Osteoblast (primary cell): ENCODE data around the gene PEMT. TPM values are rescaled to one million over a fixed set of nuclear protein-coding genes. Genes with fewer than 3 reads are reported as not detected.
A peak's percentile ranks its signal among the peaks of the same experiment; 100 is the strongest.

Experiments used
- DNase-seq: peaks from one replicate; pipeline ENCODE4 v3.0.0; 2011; ENCODE audit warnings: low spot score, mixed read lengths; ENCODE audit not compliant: insufficient read length; ENCODE audit errors: missing footprints
- H2AFZ ChIP-seq: 2 replicates; pipeline ENCODE4 v1.6.0; 2011; ENCODE audit warnings: mild to moderate bottlenecking, low read length
- H3K27ac ChIP-seq: 2 replicates; pipeline ENCODE4 v1.5.1; 2011; ENCODE audit warnings: mild to moderate bottlenecking, low read depth, low read length, moderate library complexity
- H3K27me3 ChIP-seq: 2 replicates; pipeline ENCODE4 v1.6.0; 2012; ENCODE audit warnings: mild to moderate bottlenecking, control low read depth, inconsistent platforms, low read length, moderate library complexity; ENCODE audit not compliant: insufficient read depth
- H3K36me3 ChIP-seq: 2 replicates; pipeline ENCODE4 v1.5.1; 2011; ENCODE audit warnings: mild to moderate bottlenecking, low read length, control low read depth, moderate library complexity; ENCODE audit not compliant: insufficient read depth
- H3K4me1 ChIP-seq: 2 replicates; pipeline ENCODE4 v1.5.1; 2011; ENCODE audit warnings: mild to moderate bottlenecking, low read length, control low read depth, moderate library complexity; ENCODE audit not compliant: insufficient read depth
- H3K4me2 ChIP-seq: 2 replicates; pipeline ENCODE4 v1.6.0; 2011; ENCODE audit warnings: mild to moderate bottlenecking, low read length; ENCODE audit not compliant: insufficient read depth
- H3K4me3 ChIP-seq: fragments of 200-600 bp; sonication (generic); 3 replicates; pipeline ENCODE4 v1.5.1; 2012; ENCODE audit warnings: mild to moderate bottlenecking, low read length, inconsistent platforms; ENCODE audit not compliant: insufficient read depth
- H3K79me2 ChIP-seq: 2 replicates; pipeline ENCODE4 v1.6.0; 2012; ENCODE audit warnings: mild to moderate bottlenecking, low read length, control low read depth, inconsistent platforms; ENCODE audit not compliant: insufficient read depth
- H3K9me3 ChIP-seq: 2 replicates; pipeline ENCODE4 v1.5.1; 2011; ENCODE audit warnings: low read depth, low read length, control low read depth
- H4K20me1 ChIP-seq: 2 replicates; pipeline ENCODE4 v1.6.0; 2012; ENCODE audit warnings: mild to moderate bottlenecking, low read length, control low read depth; ENCODE audit not compliant: insufficient read depth
- CTCF ChIP-seq: IDR thresholded peaks from 2 replicates; pipeline ENCODE4 v1.5.1; 2011; ENCODE audit warnings: mild to moderate bottlenecking, low read depth, low read length, moderate library complexity; ENCODE audit errors: extremely low read depth
- total RNA-seq: library from RNA; depleted of rRNA; stranded (reverse); fragments of >200 nt; gene quantifications from 2 replicates; pipeline ENCODE4 v1.2.3, GENCODE V29; 2012

PEMT gene
- total RNA-seq, 1 donor, result 26.4 TPM

DNA sequence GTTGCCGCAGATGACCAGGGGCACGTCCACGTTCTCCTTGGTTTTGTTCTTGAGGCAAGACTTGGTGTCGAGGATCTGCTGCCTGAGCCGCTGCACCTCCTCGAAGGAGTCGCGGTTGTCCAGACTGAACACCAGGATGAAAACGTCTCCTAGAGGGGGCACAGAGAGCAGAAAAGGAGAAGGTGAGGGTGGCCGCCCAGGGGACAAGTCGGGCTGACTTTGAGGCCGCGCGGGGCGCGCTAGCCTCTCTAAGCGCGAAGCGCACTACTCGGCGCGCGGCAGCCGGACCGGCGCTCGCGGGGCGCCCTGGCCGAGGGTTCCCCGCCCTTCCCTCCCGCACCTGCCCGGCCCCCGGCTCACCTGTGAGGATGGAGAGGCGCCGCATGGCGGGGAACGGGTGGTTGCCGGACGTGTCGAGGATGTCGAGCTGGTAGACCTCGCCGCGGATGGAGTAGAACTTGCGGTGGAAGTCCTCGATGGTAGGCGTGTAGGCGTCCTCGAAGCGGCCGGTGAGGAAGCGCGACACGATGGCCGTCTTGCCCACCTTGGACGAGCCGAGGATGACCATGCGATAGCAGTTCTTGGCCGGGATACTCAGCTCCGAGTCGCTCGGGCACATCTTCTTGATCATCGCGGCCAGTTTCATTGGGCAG lies 95.8 kb downstream of the PEMT start:
- Histone ChIP-seq H3K4me2 (peak overlapping the region; percentile 95), H2AFZ (peak overlapping the region; percentile 31), H3K27ac (peak overlapping the region; percentile 53), H3K79me2 (no peaks in the 10 kb centered on the region), H4K20me1 (no peaks in the 10 kb centered on the region), H3K9me3 (no peaks in the 10 kb centered on the region), H3K36me3 (peaks cover 10% of the 10 kb centered on the region), H3K27me3 (no peaks in the 10 kb centered on the region), H3K4me1 (peaks cover 12% of the 10 kb centered on the region), H3K4me3 (peak overlapping the region; percentile 79)
- DNase-seq, result peak; percentile 92
- TF ChIP-seq CTCF, result no peak

DNA sequence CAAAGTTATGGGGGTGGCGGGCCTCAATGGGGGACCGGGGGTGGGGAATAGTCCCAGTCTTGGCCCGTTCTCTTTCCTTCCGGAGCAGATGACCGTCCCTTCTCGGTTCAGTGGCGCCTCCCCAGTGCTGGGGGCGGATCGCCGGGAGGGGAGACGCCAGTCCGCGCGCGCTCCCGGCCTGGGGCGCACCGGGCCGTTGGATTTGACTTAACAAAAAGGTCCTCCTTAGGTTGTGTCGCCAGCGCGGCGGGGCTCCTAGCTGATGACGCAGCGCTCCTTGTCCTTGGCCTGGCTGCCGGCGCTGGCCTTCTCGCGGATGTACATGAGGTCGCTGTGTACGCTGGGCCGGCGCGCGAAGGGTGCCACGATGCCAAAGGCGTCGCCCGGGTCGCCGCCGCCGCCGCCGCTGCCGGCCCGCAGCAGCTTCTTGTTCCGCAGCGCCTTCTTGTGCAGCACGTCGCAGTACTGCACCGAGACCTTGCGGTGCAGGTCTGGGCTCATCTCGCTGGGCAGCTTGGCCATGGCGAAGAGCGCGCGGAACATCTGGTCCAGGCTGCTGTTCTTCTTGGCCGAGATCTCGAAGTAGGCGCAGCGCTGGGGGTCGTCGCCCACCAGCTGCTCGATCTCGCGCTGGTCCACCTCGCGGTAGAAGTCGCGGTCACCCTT lies 96.5 kb downstream of the PEMT start:
- Histone ChIP-seq H3K9me3 (no peaks in the 10 kb centered on the region), H3K4me2 (peak overlapping the region; percentile 95), H3K79me2 (no peaks in the 10 kb centered on the region), H3K27ac (peak overlapping the region; percentile 51), H4K20me1 (no peaks in the 10 kb centered on the region), H3K4me3 (peak overlapping the region; percentile 79), H3K27me3 (no peaks in the 10 kb centered on the region), H3K36me3 (peaks cover 10% of the 10 kb centered on the region), H3K4me1 (peaks cover 12% of the 10 kb centered on the region), H2AFZ (peak overlapping the region; percentile 31)
- peak; percentile 76 for DNase-seq
- TF ChIP-seq CTCF, result no peak

GRCh38 chr17:17494499-17494869 lies 97.0 kb downstream of the PEMT start:
- Histone ChIP-seq H3K4me2 (peak overlapping the region; percentile 95), H3K9me3 (no peaks in the 10 kb centered on the region), H2AFZ (peak overlapping the region; percentile 6), H3K36me3 (peaks cover 10% of the 10 kb centered on the region), H4K20me1 (peaks cover 4% of the 10 kb centered on the region), H3K79me2 (no peaks in the 10 kb centered on the region), H3K4me1 (peaks cover 12% of the 10 kb centered on the region), H3K27me3 (no peaks in the 10 kb centered on the region), H3K4me3 (peak overlapping the region; percentile 79), H3K27ac (no peak overlapping the region)
- DNase-seq, result no peak
- TF ChIP-seq CTCF, result no peak

GRCh38 chr17:17493986-17494466 lies 97.5 kb downstream of the PEMT start:
- Histone ChIP-seq H2AFZ (no peak overlapping the region), H3K27me3 (no peaks in the 10 kb centered on the region), H3K27ac (no peak overlapping the region), H3K4me1 (peaks cover 12% of the 10 kb centered on the region), H3K4me2 (peak overlapping the region; percentile 95), H4K20me1 (peaks cover 4% of the 10 kb centered on the region), H3K79me2 (no peaks in the 10 kb centered on the region), H3K36me3 (peaks cover 10% of the 10 kb centered on the region), H3K4me3 (no peak overlapping the region), H3K9me3 (no peaks in the 10 kb centered on the region)
- peak; percentile 63 for DNase-seq
- no peak for TF ChIP-seq CTCF
